Stimulated activated CD4-positive, alpha-beta T cell treated with anti-CD3 and anti-CD28 coated beads, Interleukin-12 subunit alpha, Interleukin-12 subunit beta, amount 100 ng/mL, for 48 hours (primary cell): ENCODE measurements around the gene CSF3R.
A peak's percentile ranks its signal among the peaks of the same experiment; 100 is the strongest.

Experiments
- DNase-seq, 3 donors: peaks; one replicate each; pipeline ENCODE4 v3.0.0-alpha.2; 2020; ENCODE audit warnings: low read depth in 2 of 3, low spot score in 1 of 3

The CSF3R gene

DNA sequence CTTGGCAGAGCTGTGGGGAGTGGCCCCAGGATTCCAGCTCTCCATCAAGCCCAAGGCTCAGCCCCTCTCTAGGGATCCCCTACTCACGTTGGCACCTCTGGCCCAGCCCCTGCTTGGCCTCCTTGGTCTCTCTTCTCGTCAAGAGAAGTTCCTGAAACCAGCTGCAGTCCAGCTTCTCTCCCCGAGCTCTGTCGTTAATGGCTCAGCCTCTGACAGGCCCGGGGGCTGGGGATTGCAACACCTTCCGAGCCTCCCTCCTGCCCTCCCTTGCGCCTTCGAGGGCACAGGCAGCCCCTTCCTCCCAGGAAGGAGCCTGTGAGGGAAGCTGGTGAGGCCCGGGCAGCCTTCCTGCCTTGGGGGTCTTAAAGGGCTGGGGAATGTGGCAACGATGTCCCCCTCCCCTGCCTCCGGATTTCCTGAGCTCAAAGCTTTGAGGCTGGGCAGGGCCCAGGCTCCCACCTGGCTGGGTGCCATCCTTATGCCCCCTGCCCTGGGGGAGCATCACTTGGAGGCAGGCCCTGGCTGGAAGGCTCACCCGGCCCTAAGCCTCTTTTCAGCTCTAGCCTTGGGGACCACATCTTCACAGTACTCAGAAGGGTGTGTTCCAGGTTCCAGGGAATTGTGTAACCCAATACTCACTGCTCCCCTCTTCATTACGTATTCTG lies at the start of gene CSF3R:
Gene CSF3R, minus strand, starts transcription at position 190 of the 665 bp plus-strand sequence. CDS start 3,417 bp downstream, outside the sequence.
- no peak for DNase-seq

- no peak for DNase-seq
These were observed 49.1 kb upstream of the CSF3R start for GRCh38 chr1:36531833-36532232.

- DNase-seq: no peak
These were observed 48.1 kb upstream of the CSF3R start for GRCh38 chr1:36530791-36531190.

DNA sequence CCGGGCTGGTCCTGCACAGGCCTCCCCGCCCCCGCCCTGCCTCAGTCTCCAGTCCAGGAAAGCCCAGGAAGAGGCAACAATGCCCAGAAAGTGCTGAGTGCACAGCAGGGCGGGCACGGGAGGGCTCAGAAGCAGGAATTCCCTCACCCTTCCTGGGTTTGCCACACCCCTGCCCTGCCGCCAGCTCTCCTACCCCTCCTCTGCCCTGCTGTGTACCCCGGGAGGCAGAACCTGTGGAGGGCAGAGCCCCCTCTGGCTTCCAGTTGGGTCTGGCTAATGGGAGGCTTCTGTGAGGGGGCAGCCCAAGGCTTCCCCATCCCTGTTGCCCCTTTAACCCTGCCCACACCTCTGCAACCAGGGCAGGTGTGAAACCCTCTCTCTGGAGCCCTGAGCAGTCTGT lies 47.5 kb upstream of the CSF3R start:
- no peak for DNase-seq

- DNase-seq: no peak
These were observed 47.1 kb upstream of the CSF3R start for GRCh38 chr1:36529769-36530260.

GRCh38 chr1:36528361-36529349 lies 45.9 kb upstream of the CSF3R start:
- no peak for DNase-seq

GRCh38 chr1:36525166-36525565 lies 42.5 kb upstream of the CSF3R start:
- DNase-seq: no peak

DNA sequence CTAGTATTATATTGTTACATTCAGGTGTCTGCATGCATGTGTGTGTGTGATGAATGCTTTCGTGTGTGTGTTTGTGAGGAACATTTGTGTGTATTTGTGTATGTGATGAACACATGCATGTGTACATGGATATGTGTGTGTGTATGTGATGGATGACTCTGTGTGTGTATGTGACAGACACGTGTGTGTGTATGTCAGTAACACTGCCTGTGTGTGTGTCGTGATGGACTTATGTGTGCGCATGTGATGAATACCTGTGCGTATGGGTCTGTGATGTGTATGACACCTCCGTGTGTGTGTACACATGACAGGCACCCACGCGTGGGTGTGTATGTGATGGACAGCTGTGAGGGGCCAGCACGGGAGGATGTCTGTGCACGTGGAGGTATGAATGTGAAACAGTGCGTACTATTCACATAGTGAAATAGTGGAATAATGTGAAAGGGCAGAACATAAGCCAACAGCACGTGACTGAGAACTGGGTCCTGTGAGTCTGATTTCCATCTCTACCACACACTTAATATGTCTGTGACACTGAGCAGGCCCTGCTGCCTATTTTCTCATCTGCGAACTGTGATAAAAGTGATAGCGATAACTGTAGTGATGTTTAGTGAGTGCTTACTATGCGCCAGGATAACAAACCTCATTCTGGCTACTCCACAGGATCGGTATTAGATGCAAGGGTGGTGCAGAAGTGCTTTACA lies 41.8 kb upstream of the CSF3R start:
- no peak for DNase-seq

GRCh38 chr1:36523850-36524249 lies 41.1 kb upstream of the CSF3R start:
- DNase-seq: peak; percentile 13 to 22 (median 17)

- no peak for DNase-seq
These were observed 40.5 kb upstream of the CSF3R start for GRCh38 chr1:36523230-36523495.

DNA sequence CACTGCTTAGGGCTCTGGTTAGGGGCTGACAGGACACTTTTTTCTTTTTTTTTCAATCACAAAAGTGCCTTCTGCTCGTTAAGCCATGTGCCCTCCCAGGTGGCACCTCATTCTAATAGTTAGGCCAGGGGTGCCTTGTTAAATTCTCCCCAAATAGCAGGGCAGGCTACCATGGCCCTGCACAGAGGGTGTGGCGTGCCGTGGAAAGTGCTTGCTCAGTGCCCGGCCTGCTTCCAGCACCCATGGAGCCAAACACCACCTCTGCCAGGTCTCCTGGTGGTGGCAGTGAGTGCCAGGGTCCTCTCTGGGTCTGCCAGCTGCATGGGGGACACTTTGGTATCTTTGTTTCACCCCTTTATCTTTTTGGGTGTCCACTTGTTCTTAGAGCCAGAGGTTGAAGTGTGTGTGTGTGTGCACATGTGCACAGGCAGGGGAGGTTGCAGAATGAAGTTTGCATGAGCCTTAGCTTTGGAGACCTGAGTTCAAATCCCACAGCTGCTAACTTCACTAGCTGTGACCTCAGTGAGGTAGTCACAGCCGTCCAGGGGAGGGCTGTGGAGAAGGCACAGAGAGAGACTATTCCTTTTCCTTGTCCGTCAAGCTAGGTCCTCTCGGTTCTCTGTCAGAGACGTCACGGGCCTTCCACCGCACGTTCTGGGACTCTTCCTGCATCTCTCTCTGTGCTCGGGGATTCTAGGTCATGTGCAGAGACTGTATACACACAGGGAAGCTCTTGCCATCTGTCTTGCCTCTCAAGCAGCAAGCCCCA lies 39.9 kb upstream of the CSF3R start:
- DNase-seq: no peak

DNA sequence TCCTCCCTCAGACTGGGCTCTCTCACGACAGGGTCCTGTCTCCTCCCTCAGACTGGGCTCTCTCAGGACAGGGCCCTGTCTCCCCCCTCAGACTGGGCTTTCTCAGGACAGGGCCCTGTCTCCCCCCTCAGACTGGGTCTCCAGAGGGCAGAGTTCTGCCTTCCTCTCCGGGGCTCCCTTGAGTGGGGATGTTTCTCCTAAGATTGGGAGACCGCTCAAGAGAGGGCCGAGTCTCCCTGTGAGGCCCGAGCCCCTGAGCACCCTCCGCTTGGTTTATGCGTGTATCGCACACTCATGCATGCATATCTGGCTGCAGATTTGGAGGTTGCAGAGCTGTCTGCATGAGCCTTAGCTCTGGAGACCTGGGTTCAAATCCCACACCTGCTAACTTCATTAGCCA lies 39.3 kb upstream of the CSF3R start:
- no peak for DNase-seq

- no peak for DNase-seq
These were observed 38.2 kb upstream of the CSF3R start for GRCh38 chr1:36520771-36521420.

DNA sequence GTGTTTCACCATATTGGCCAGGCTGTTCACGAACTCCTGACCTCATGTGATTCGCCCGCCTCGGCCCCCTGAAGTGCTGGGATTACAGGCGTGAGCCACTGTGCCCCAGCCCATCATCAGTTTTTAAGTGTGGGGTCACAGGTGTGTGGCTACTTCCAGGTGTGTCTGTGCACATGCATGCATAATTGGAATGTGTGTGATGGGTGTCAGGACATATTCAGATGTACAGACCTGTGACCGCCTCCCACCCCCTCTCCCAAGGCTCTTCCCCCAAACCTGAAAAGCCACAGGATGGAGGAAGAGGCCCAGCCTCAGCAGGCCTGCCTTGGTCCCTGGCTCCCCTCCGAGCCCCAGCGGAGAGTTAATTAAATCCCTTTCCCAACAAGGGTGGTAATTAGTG lies 37.3 kb upstream of the CSF3R start:
- DNase-seq: no peak

DNA sequence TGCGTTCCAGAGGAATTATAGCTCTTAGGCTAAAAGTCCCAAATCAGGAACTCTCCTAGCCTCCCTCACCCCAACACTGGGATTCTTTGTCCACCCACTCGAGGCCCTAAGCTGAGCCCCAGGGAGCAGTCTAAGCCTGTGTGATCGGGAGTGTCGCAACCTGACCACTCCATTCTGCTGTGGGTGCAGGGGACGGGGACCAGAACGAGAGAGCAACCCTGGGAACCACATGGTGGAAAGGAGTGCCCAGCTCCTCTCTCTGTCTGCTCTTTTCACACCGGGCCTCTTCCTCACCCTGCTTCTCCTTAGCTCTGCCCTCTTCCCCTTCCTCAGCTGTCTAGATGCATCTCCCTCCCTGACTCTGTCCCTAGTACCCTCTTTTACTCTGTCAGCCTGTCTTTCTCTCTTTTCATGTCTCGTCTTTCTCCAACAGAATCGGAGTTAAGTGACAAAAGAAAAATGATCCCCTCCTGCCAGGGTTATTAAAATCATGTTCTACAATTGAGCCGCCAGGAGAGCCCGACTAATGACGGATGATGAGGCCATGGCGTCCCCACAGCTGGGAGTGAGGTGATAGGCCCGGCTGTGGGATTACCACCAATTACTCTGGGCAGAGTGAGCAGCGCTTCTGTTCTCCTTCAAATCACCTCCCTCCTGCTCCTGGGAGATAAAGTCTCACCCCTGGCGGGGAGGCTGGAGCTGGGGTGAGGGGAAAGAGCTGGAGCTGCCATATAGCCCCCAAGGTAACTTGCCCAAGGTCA lies 34.5 kb upstream of the CSF3R start:
- DNase-seq: no peak

- DNase-seq: peak in 2 of 3 donors; percentile 14 to 18
These were observed 33.8 kb upstream of the CSF3R start for GRCh38 chr1:36516372-36517010.

DNA sequence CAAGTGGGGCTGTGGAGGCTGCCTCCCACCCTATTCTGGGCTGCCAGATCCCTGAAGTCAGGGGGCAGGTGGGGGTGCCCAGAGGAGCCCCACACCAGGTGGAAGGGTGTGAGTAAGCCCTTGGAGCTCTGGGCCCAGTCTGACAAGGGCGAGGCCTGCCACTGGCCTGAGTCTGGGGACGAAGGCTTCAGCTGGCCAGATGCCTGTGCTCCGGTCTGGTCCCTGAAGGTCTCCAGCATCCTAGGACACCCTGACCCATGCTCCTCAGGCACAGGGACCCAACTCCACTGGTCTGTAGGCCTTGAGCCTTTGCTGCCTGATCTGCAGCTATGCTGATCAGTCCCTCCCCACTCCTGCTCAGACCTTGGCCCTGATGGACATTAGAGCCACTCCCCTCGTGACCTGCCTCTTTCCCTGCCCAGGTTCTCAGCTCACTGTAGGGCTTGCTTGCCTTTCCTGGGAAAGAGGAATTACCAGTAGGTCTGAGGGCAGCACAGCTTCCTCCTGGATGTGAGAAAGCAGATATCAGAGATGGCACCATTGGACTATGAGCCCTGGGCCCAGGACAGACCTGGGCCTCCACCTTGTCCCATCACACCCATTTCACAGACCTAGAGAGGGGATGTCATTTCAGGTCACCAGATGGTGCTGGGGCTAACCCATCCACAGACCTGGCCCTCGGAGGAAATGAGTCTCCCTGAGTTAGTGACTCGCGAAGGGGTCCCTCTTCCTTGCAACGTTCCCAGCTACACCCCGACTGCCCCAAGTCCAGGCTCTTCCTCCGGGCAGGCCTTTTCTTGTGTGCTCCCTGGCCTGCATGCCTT lies 32.8 kb upstream of the CSF3R start:
- DNase-seq: no peak

DNA sequence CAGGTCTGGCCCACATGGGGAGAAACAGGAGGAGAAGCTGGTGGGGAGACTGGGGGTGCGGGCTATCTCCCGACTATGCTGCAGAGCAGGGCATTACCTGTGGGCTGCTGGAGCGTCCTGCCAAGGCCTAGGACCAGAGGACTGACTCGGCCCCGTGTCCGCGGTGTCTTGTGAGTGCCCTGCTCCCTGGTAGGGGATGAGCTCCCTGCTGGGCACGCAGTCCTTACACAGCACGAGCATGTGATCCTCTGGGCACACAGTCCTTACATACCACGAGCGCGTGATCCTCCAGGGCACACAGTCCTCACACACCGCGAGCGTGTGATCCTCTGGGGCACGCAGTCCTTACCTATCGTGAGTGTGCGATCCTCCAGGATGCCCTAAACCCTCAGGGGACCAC lies 31.8 kb upstream of the CSF3R start:
- DNase-seq: no peak
